Vagina (tissue), 2 donors: Measurements from ENCODE around the gene FRMD4A. TPM values are rescaled to one million over a fixed set of nuclear protein-coding genes. Genes with fewer than 3 reads are reported as not detected.
A peak's percentile ranks its signal among the peaks of the same experiment; 100 is the strongest.

Experiments used
- DNase-seq, 2 donors: peaks; one replicate each; pipeline ENCODE4 v3.0.0-alpha.2; 2017; ENCODE audit errors: extremely low spot score in 2 of 2
- H3K27ac ChIP-seq: fragments of 200-600 bp; sonication (generic); one replicate; pipeline ENCODE4 v1.5.1; 2019
- H3K27me3 ChIP-seq: fragments of 200-600 bp; sonication (generic); one replicate; pipeline ENCODE4 v1.5.1; 2019
- H3K36me3 ChIP-seq, 2 donors: fragments of 200-600 bp; sonication (generic); one replicate each; pipeline ENCODE4 v1.5.1; 2017 to 2019
- H3K4me1 ChIP-seq: fragments of 200-600 bp; sonication (generic); one replicate; pipeline ENCODE4 v1.5.1; 2019
- H3K4me3 ChIP-seq, 2 donors: fragments of 200-600 bp; sonication (generic); 1 replicate in 1 of 2; 2 replicates in 1 of 2; pipeline ENCODE4 v1.5.1; 2016 to 2019
- H3K9me3 ChIP-seq: fragments of 200-600 bp; sonication (generic); one replicate; pipeline ENCODE4 v1.5.1; 2019
- POLR2A ChIP-seq, 2 donors: fragments of 450-650 bp; IDR thresholded peaks; one replicate each; pipeline ENCODE4 v1.6.1; 2017; ENCODE audit warnings: antibody characterized with exemption in 2 of 2, mild to moderate bottlenecking in 2 of 2, moderate library complexity in 2 of 2
- POLR2AphosphoS5 ChIP-seq, 2 donors: sonication (generic); formaldehyde crosslinking; IDR thresholded peaks; one replicate each; pipeline ENCODE4 v1.9.0; 2017; ENCODE audit warnings: antibody characterized with exemption in 2 of 2, mild to moderate bottlenecking in 2 of 2, low read depth in 1 of 2; ENCODE audit not compliant: insufficient read depth in 1 of 2
- intact Hi-C: fragments of 100-400 bp; cut with DNase I; formaldehyde crosslinking; loops from one replicate; pipeline ENCODE4 v1.15.1; 2023
- total RNA-seq: library from RNA; depleted of rRNA; stranded (reverse); fragments of >200 nt; gene quantifications from one replicate; pipeline ENCODE4 v1.2.3, GENCODE V29; 2016
- TF ChIP-seq, protein P1 (sequence below), 3 experiments: fragments of 450-650 bp in 2 of 3; fragments of 200-600 bp in 1 of 3; sonication (generic) in 1 of 3; IDR thresholded peaks; one replicate each; pipeline ENCODE4 v1.5.1; 2017 to 2019; ENCODE audit warnings: antibody characterized with exemption in 3 of 3, mild to moderate bottlenecking in 2 of 3, moderate library complexity in 2 of 3

Gene FRMD4A
- total RNA-seq, 1 donor from 2014 or later: 24.8 TPM

DNA sequence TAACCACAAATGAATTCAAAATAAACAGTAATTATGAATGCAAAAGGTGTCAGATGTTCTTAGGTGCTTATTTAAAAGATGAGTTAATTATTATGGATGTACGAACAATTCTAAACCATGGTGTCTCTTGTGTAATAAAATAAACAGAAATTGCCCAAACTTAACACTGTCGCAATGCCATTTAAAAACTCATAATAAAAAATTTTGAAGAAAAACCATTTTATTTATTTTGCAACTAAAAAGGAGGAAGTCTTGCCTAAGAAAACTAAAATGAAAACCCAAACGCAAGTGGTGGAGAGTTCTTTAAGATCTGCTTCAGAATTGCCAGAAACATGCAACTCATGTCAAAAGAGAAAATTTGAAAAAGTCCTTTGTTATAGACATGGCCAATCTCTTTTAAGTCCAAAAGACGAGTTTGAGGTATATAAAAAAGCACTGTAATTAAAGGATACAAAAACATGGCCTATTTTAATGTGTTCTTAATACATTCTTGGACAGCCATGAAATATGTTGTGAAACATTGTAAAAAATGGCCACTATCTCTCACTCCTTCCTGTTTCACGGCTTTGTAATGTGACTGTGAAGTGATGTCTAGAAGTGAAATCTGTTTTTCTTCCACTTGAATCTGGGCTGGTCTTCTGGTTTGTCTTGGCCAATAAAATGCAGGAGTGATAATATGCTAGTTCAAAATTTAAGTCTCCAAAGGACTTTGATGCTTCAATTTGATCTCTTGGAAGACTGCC lies 421.0 kb downstream of the FRMD4A start:
- H3K27me3 ChIP-seq: no peaks in the 10 kb centered on the region
- H3K9me3 ChIP-seq: no peaks in the 10 kb centered on the region
- H3K4me3 ChIP-seq: no peak overlapping the region
- H3K4me1 ChIP-seq: peaks cover 7% of the 10 kb centered on the region
- TF ChIP-seq, protein P1, sequence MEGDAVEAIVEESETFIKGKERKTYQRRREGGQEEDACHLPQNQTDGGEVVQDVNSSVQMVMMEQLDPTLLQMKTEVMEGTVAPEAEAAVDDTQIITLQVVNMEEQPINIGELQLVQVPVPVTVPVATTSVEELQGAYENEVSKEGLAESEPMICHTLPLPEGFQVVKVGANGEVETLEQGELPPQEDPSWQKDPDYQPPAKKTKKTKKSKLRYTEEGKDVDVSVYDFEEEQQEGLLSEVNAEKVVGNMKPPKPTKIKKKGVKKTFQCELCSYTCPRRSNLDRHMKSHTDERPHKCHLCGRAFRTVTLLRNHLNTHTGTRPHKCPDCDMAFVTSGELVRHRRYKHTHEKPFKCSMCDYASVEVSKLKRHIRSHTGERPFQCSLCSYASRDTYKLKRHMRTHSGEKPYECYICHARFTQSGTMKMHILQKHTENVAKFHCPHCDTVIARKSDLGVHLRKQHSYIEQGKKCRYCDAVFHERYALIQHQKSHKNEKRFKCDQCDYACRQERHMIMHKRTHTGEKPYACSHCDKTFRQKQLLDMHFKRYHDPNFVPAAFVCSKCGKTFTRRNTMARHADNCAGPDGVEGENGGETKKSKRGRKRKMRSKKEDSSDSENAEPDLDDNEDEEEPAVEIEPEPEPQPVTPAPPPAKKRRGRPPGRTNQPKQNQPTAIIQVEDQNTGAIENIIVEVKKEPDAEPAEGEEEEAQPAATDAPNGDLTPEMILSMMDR (IDR thresholded peaks at IDR 0.05): no peak
- TF ChIP-seq POLR2A (IDR thresholded peaks at IDR 0.05): no peak
- H3K36me3 ChIP-seq: no peaks in the 10 kb centered on the region
- intact Hi-C loops: no loop called here
- H3K27ac ChIP-seq: peak overlapping the region; percentile 25
- DNase-seq: no peak

DNA sequence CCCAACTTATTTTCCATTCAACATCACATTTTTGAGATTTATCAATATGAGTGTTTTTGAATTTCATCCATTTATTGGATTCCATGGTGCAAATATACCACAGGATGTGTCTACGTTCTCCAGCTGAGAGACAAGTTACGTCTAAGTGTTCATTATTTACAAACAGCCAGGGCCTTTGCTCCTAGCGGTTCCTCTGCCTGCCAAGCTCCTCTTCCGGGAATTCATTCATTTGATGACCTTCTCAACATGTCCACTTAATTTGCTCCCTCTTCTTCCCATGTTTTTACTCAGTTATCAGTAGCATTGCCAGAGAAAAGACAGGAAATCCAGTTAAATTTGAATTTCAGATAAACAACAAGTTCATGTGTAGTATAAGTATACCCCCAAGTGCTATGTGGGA lies 422.2 kb downstream of the FRMD4A start:
- no peaks in the 10 kb centered on the region for H3K27me3 ChIP-seq
- no peak for TF ChIP-seq POLR2AphosphoS5 (IDR thresholded peaks at IDR 0.05; ENCODE audit: insufficient read depth in 1 of 2, low read depth in 1 of 2)
- no peak for TF ChIP-seq POLR2A (IDR thresholded peaks at IDR 0.05)
- TF ChIP-seq, protein P1 (IDR thresholded peaks at IDR 0.05): no peak
- H3K4me1 ChIP-seq: peaks cover 7% of the 10 kb centered on the region
- DNase-seq: no peak
- intact Hi-C loops: no loop called here
- no peak overlapping the region for H3K4me3 ChIP-seq
- no peaks in the 10 kb centered on the region for H3K9me3 ChIP-seq
- H3K36me3 ChIP-seq: no peaks in the 10 kb centered on the region
- H3K27ac ChIP-seq: no peak overlapping the region

DNA sequence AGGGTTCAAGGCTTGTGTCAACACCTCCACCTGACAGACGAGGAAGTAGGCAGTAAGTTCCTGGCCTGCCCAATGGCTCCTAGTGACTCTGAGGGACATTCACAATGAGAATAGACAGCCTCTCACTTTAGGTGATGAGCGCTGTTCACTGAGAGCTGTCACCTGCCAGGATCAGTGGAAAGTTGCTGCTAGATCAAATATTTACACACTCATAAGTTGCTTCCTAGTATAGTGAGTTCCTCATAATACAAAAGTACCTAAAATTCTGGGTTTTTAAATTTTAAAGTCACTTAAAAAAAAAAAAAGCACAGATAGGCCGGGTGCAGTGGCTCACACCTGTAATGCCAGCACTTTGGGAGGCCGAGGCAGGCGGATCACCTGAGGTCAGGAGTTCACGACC lies 423.2 kb downstream of the FRMD4A start:
- no peak overlapping the region for H3K4me3 ChIP-seq
- H3K36me3 ChIP-seq: no peaks in the 10 kb centered on the region
- H3K4me1 ChIP-seq: peaks cover 7% of the 10 kb centered on the region
- no peaks in the 10 kb centered on the region for H3K27me3 ChIP-seq
- H3K27ac ChIP-seq: no peak overlapping the region
- TF ChIP-seq, protein P1 (IDR thresholded peaks at IDR 0.05): no peak
- no peak for TF ChIP-seq POLR2AphosphoS5 (IDR thresholded peaks at IDR 0.05; ENCODE audit: insufficient read depth in 1 of 2, low read depth in 1 of 2)
- no peak for TF ChIP-seq POLR2A (IDR thresholded peaks at IDR 0.05)
- intact Hi-C loops: no loop called here
- no peaks in the 10 kb centered on the region for H3K9me3 ChIP-seq
- DNase-seq: no peak

DNA sequence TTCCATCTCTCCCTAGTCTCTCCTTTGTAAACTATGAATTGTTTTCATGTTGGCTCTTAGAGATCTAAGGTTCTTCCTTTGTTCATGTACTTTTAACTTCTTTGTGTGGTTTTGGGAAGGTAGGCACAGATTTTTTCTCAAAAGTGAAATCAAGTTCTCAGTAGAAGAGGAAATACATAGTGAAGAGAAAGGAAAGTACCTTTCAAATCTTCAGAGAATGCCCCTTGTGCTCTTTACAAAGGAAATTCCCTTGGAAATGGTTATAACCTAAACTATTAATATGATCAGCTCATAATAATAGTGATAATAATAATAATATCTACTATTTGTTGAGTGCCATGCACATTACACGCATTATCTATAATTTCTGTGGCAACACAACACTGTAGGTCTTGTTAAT lies 425.4 kb downstream of the FRMD4A start:
- no peaks in the 10 kb centered on the region for H3K36me3 ChIP-seq
- no peaks in the 10 kb centered on the region for H3K4me1 ChIP-seq
- no peak for DNase-seq
- H3K27ac ChIP-seq: no peak overlapping the region
- no peaks in the 10 kb centered on the region for H3K27me3 ChIP-seq
- TF ChIP-seq, protein P1 (IDR thresholded peaks at IDR 0.05): no peak
- TF ChIP-seq POLR2A (IDR thresholded peaks at IDR 0.05) (no peak), POLR2AphosphoS5 (IDR thresholded peaks at IDR 0.05; ENCODE audit: insufficient read depth in 1 of 2, low read depth in 1 of 2) (no peak)
- intact Hi-C loops: no loop called here
- no peaks in the 10 kb centered on the region for H3K9me3 ChIP-seq
- H3K4me3 ChIP-seq: no peak overlapping the region

DNA sequence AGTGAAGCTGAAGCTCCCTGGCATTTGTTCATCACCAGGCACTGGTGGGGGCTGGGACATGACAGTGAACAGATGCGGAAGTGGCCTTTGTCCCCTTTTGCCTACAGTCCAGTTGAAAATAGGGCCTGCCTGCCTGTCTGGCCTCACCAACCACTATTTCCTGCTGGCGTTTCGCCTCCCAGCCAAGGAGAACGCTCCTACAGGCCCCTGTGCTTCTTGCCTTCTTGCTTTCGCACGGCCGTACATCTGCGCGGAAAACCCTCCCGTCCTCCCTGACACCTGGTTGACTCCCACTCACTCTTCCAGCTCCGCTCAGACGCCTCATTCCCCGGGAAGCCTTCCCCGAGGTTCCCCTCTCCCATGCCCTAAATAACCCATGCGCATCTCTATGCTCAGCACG lies 426.7 kb downstream of the FRMD4A start:
- intact Hi-C loops: no loop called here
- no peak overlapping the region for H3K4me3 ChIP-seq
- no peaks in the 10 kb centered on the region for H3K27me3 ChIP-seq
- no peaks in the 10 kb centered on the region for H3K9me3 ChIP-seq
- H3K4me1 ChIP-seq: no peaks in the 10 kb centered on the region
- DNase-seq: no peak
- no peak overlapping the region for H3K27ac ChIP-seq
- TF ChIP-seq, protein P1 (IDR thresholded peaks at IDR 0.05): no peak
- TF ChIP-seq POLR2AphosphoS5 (IDR thresholded peaks at IDR 0.05; ENCODE audit: insufficient read depth in 1 of 2, low read depth in 1 of 2): no peak
- no peak for TF ChIP-seq POLR2A (IDR thresholded peaks at IDR 0.05)
- no peaks in the 10 kb centered on the region for H3K36me3 ChIP-seq
